H1 (cell line): ENCODE measurements around the gene FLOT1. TPM values are rescaled to one million over a fixed set of nuclear protein-coding genes. Genes with fewer than 3 reads are reported as not detected.

Source experiments
- ATF2 ChIP-seq: IDR thresholded peaks from 2 replicates; pipeline ENCODE4 v1.6.1; 2012; ENCODE audit warnings: low read length, inconsistent platforms
- ATF3 ChIP-seq: IDR thresholded peaks from 2 replicates; pipeline ENCODE4 v1.6.1; 2011; ENCODE audit warnings: low read depth, mild to moderate bottlenecking, low read length; ENCODE audit not compliant: insufficient read depth
- CBX5 ChIP-seq: fragments of 300-800, 300-1000 bp; sonication (generic); IDR thresholded peaks from 2 replicates; pipeline ENCODE4 v1.7.1; 2016; ENCODE audit warnings: antibody characterized with exemption, low read length, low read depth
- CBX8 ChIP-seq: fragments of 300-800, 300-1000 bp; sonication (generic); IDR thresholded peaks from 2 replicates; pipeline ENCODE4 v1.7.1; 2016; ENCODE audit warnings: low read depth, low read length, borderline replicate concordance
- CEBPB ChIP-seq: IDR thresholded peaks from 2 replicates; pipeline ENCODE4 v1.6.1; 2012; ENCODE audit warnings: low read depth, low read length
- CHD1 ChIP-seq: IDR thresholded peaks from 2 replicates; pipeline ENCODE4 v1.6.1; 2012; ENCODE audit warnings: low read depth, low read length, improper control_type of control experiment
- CHD2 ChIP-seq: IDR thresholded peaks from 2 replicates; pipeline ENCODE4 v1.6.1; 2012; ENCODE audit warnings: low read length, improper control_type of control experiment
- CTCF ChIP-seq, 3 experiments: IDR thresholded peaks; 1 replicate in 2 of 3; 2 replicates in 1 of 3; pipeline versions ENCODE4 v1.5.1 to v1.6.1; 2011; ENCODE audit warnings: low read length in 3 of 3, mild to moderate bottlenecking in 3 of 3, inconsistent platforms in 2 of 3, low read depth in 1 of 3, moderate library complexity in 1 of 3; ENCODE audit not compliant: insufficient read depth in 1 of 3; ENCODE audit errors: control extremely low read depth in 1 of 3
- JUND ChIP-seq: IDR thresholded peaks from 2 replicates; pipeline ENCODE4 v1.6.1; 2011; ENCODE audit warnings: mild to moderate bottlenecking, improper control_type of control experiment, low read length
- KDM4A ChIP-seq: IDR thresholded peaks from one replicate; pipeline ENCODE4 v1.7.1; 2012; ENCODE audit warnings: low read depth, mild to moderate bottlenecking, moderate library complexity, low read length, inconsistent platforms; ENCODE audit not compliant: severe bottlenecking
- MAFK ChIP-seq: IDR thresholded peaks from 2 replicates; pipeline ENCODE4 v1.6.1; 2012; ENCODE audit warnings: low read depth, mild to moderate bottlenecking, improper control_type of control experiment, low read length
- PHF8 ChIP-seq: fragments of 200-600 bp; sonication (generic); conservative IDR thresholded peaks from 2 replicates; pipeline ENCODE4 v1.7.1; 2012; ENCODE audit warnings: low read depth, mild to moderate bottlenecking, inconsistent platforms, low read length, moderate library complexity
- RXRA ChIP-seq: IDR thresholded peaks from 2 replicates; pipeline ENCODE4 v1.6.1; 2011; ENCODE audit warnings: low read depth, mild to moderate bottlenecking, low read length, moderate library complexity; ENCODE audit not compliant: insufficient read depth
- SAP30 ChIP-seq: fragments of 300-600 bp; sonication (generic); IDR thresholded peaks from 2 replicates; pipeline ENCODE4 v1.7.1; 2012; ENCODE audit warnings: low read length, moderate library complexity, mild to moderate bottlenecking, inconsistent platforms; ENCODE audit not compliant: insufficient read depth, insufficient replicate concordance
- SIN3A ChIP-seq, 2 experiments: IDR thresholded peaks in 1 of 2; conservative IDR thresholded peaks in 1 of 2; 2 replicates each; pipeline ENCODE4 v1.6.1; 2011 to 2012; ENCODE audit warnings: low read length in 2 of 2, improper control_type of control experiment in 1 of 2, low read depth in 1 of 2, mild to moderate bottlenecking in 1 of 2
- USF2 ChIP-seq: IDR thresholded peaks from 2 replicates; pipeline ENCODE4 v1.6.1; 2011; ENCODE audit warnings: low read length, improper control_type of control experiment
- polyA plus RNA-seq, 7 experiments: library from polyadenylated mRNA; depleted of rRNA in 3 of 7; stranded (reverse) in 5 of 7; unstranded in 2 of 7; fragments of >200 nt in 5 of 7; fragments of 200-250 nt in 2 of 7; gene quantifications; 1 replicate in 5 of 7; 2 replicates in 1 of 7; 4 replicates in 1 of 7; pipeline versions ENCODE4 v1.2.1 to v1.2.3, GENCODE V29; 2011 to 2013; ENCODE audit warnings: missing spikeins in 2 of 7, mixed read lengths in 2 of 7
- total RNA-seq: library from RNA; stranded (reverse); fragmentation: NEBNext Ultra II Directional; extraction: Animal tissue kit (Norgen Biotek cat#: 25700); gene quantifications from 2 replicates; pipeline ENCODE4 v1.2.1, GENCODE V29; 2021

FLOT1 gene
- total and polyA plus RNA-seq, 2 of the 8 experiments (the other 6 are each of a cell fraction or from before 2014, with no cell fraction given): 87.5 to 88.1 TPM

- TF ChIP-seq USF2 (no peak), SIN3A (conservative IDR thresholded peaks at IDR 0.05 in 1 of 2, IDR thresholded peaks at IDR 0.05 in 1 of 2; ENCODE audit: low read depth in 1 of 2, low read length in 2 of 2) (peak; percentile 93 to 95; a peak in 3 of 4 replicates), CTCF (IDR thresholded peaks at IDR 0.05; ENCODE audit: control extremely low read depth in 1 of 3, insufficient read depth in 1 of 3, low read depth in 1 of 3, low read length in 3 of 3) (peak in 1 of 3 experiments; percentile 15; a peak in 1 of 4 replicates), PHF8 (peak; percentile 51), CBX8 (no peak), ATF2 (peak; percentile 86), CHD2 (peak; percentile 84), CHD1 (peak; percentile 5; the same call in 1 of the 2 replicates), SAP30 (no peak), MAFK (peak; percentile 96), RXRA (0 out of 2 replicates have a peak, but pooled peaks have one; percentile 56), JUND (peak; percentile 45; the same call in 1 of the 2 replicates), CEBPB (no peak; the same call in 1 of the 2 replicates), KDM4A (no peak), ATF3 (no peak), CBX5 (no peak)
Observed at GRCh38 chr6:30717129-30717844, 25.2 kb downstream of the FLOT1 start, which contains the start of gene MDC1 (continued).
